H1 (cell line): ENCODE results near the gene COL16A1.

Source experiments
- CHD1 ChIP-seq: IDR thresholded peaks from 2 replicates; pipeline ENCODE4 v1.6.1; 2012; ENCODE audit warnings: low read depth, low read length, improper control_type of control experiment
- HDAC2 ChIP-seq, 2 experiments: fragments of 300-600 bp in 1 of 2; sonication (generic) in 1 of 2; IDR thresholded peaks; 2 replicates each; pipeline ENCODE4 v1.6.1; 2011 to 2012; ENCODE audit warnings: low read depth in 2 of 2, low read length in 2 of 2, mild to moderate bottlenecking in 2 of 2, moderate library complexity in 2 of 2, borderline replicate concordance in 1 of 2, inconsistent platforms in 1 of 2

DNA sequence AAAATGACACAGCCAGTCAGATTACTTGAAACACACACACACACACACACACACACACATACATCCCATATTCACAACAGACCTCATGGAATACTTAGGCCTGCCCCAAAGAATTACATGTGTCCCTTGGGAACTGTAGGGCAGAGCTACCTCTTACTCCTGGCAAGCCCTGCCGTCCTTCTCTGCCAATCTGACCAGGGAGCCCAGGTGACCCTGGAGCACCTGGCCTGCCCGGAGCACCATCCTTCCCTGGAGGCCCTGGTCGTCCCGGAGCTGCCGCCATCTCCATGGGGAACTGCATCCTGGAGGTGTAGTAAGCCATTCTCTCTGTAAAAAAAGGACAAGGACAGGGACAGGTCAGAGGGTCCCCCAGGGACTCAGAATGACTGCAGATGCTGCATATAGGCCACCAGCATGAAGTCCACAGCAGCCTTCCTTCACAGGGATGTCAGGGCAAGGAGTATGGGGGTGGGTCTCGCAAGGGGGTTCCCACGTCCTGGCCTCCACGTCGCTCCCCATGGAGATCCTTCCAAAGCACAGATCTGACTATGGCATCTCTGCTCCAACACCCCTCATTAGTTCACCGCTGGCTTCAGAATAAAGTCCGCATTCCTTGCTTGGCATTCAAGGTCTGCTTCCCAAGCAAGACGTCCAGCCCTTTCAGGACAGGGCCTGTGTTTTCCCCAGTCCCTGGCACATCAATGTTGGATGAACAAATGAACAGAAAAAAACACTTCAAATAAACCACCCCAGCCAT lies 49.9 kb downstream of the COL16A1 start:
- TF ChIP-seq CHD1 (no peak), HDAC2 (IDR thresholded peaks at IDR 0.05; ENCODE audit: borderline replicate concordance in 1 of 2, low read depth in 2 of 2, low read length in 2 of 2) (no peak)
